ENCODE measurements around the gene DDX23. TPM values are rescaled to one million over a fixed set of nuclear protein-coding genes. Genes with fewer than 3 reads are reported as not detected.

Gene DDX23
- total RNA-seq, 1 donor from 2014 or later = 127 TPM

GRCh38 chr12:48796976-48797375 is 55.0 kb downstream of the DDX23 start:
- H3K4me1 Mint-ChIP-seq (ENCODE audit: low read depth) = peaks cover 5% of the 10 kb centered on the region
- no peak for DNase-seq (ENCODE audit: low spot score)
- H3K4me3 Mint-ChIP-seq = no peak overlapping the region
- no peak overlapping the region for H3K27ac Mint-ChIP-seq
- no peaks in the 10 kb centered on the region for H3K36me3 Mint-ChIP-seq (ENCODE audit: low read depth)
- no peaks in the 10 kb centered on the region for H3K9me3 Mint-ChIP-seq
- intact Hi-C loops (cut with micrococcal nuclease) = loop anchor here (1.0 kb wide), 1 partner anchor 17 kb away; no protein-coding TSS in a partner anchor
- peaks cover 8% of the 10 kb centered on the region for H3K27me3 Mint-ChIP-seq (ENCODE audit: insufficient read depth)

GRCh38 chr12:48795550-48796455 is 56.2 kb downstream of the DDX23 start:
- H3K36me3 Mint-ChIP-seq (ENCODE audit: low read depth) = no peaks in the 10 kb centered on the region
- intact Hi-C loops (cut with micrococcal nuclease) = loop anchor here (1.0 kb wide), 4 partner anchors 43 to 254 kb away; partner anchors contain the start of genes CCNT1 and KANSL2
- H3K27me3 Mint-ChIP-seq (ENCODE audit: insufficient read depth) = peaks cover 10% of the 10 kb centered on the region
- peak; percentile 26 for DNase-seq (ENCODE audit: low spot score)
- H3K9me3 Mint-ChIP-seq = no peaks in the 10 kb centered on the region
- H3K4me3 Mint-ChIP-seq = no peak overlapping the region
- H3K27ac Mint-ChIP-seq = no peak overlapping the region
- peaks cover 5% of the 10 kb centered on the region for H3K4me1 Mint-ChIP-seq (ENCODE audit: low read depth)

GRCh38 chr12:48794870-48795269 is 57.1 kb downstream of the DDX23 start:
- Mint-ChIP-seq H3K4me1 (ENCODE audit: low read depth) (peaks cover 5% of the 10 kb centered on the region), H3K4me3 (no peak overlapping the region), H3K27me3 (ENCODE audit: insufficient read depth) (peaks cover 17% of the 10 kb centered on the region), H3K27ac (no peak overlapping the region), H3K36me3 (ENCODE audit: low read depth) (no peaks in the 10 kb centered on the region), H3K9me3 (no peaks in the 10 kb centered on the region)
- intact Hi-C loops (cut with micrococcal nuclease) = loop anchor here (1.0 kb wide), 4 partner anchors 42 to 253 kb away; partner anchors contain the start of genes CCNT1 and KANSL2
- no peak for DNase-seq (ENCODE audit: low spot score)

GRCh38 chr12:48793696-48794095 is 58.3 kb downstream of the DDX23 start:
- no peak for DNase-seq (ENCODE audit: low spot score)
- H3K27ac Mint-ChIP-seq = no peak overlapping the region
- peaks cover 5% of the 10 kb centered on the region for H3K4me1 Mint-ChIP-seq (ENCODE audit: low read depth)
- H3K4me3 Mint-ChIP-seq = no peak overlapping the region
- H3K36me3 Mint-ChIP-seq (ENCODE audit: low read depth) = no peaks in the 10 kb centered on the region
- peaks cover 22% of the 10 kb centered on the region for H3K27me3 Mint-ChIP-seq (ENCODE audit: insufficient read depth)
- H3K9me3 Mint-ChIP-seq = no peaks in the 10 kb centered on the region
- intact Hi-C loops (cut with micrococcal nuclease) = no loop called here

- Mint-ChIP-seq H3K36me3 (ENCODE audit: low read depth) (no peaks in the 10 kb centered on the region), H3K4me1 (ENCODE audit: low read depth) (no peaks in the 10 kb centered on the region), H3K9me3 (no peaks in the 10 kb centered on the region), H3K27me3 (ENCODE audit: insufficient read depth) (peaks cover 50% of the 10 kb centered on the region), H3K27ac (no peak overlapping the region), H3K4me3 (peak overlapping the region; percentile 43)
- no peak for DNase-seq (ENCODE audit: low spot score)
- intact Hi-C loops (cut with micrococcal nuclease) = no loop called here
Observed at GRCh38 chr12:48789858-48790326, 62.1 kb downstream of the DDX23 start.

GRCh38 chr12:48788854-48789775 is 62.8 kb downstream of the DDX23 start, which contains the start of gene ADCY6:
TSS of gene ADCY6 (minus strand) at chr12:48789089. CDS start at chr12:48783434, 5,655 bp downstream.
- intact Hi-C loops (cut with micrococcal nuclease) = no loop called here
- Mint-ChIP-seq H3K9me3 (no peaks in the 10 kb centered on the region), H3K27ac (no peak within 1 kb of the TSS), H3K36me3 (ENCODE audit: low read depth) (no peaks in the 10 kb centered on the region), H3K4me1 (ENCODE audit: low read depth) (no peaks in the 10 kb centered on the region), H3K27me3 (ENCODE audit: insufficient read depth) (peaks cover 50% of the 10 kb centered on the region), H3K4me3 (peak within 1 kb of the TSS; percentile 58)
- no peak for DNase-seq (ENCODE audit: low spot score)

GRCh38 chr12:48788524-48788853 is 63.5 kb downstream of the DDX23 start:
- Mint-ChIP-seq H3K27me3 (ENCODE audit: insufficient read depth) (peaks cover 49% of the 10 kb centered on the region), H3K4me1 (ENCODE audit: low read depth) (no peaks in the 10 kb centered on the region), H3K4me3 (peak overlapping the region; percentile 58), H3K36me3 (ENCODE audit: low read depth) (no peaks in the 10 kb centered on the region), H3K27ac (no peak overlapping the region), H3K9me3 (no peaks in the 10 kb centered on the region)
- DNase-seq (ENCODE audit: low spot score) = no peak
- intact Hi-C loops (cut with micrococcal nuclease) = no loop called here

GRCh38 chr12:48787791-48788523 is 64.0 kb downstream of the DDX23 start:
- H3K4me1 Mint-ChIP-seq (ENCODE audit: low read depth) = no peaks in the 10 kb centered on the region
- H3K9me3 Mint-ChIP-seq = no peaks in the 10 kb centered on the region
- peaks cover 49% of the 10 kb centered on the region for H3K27me3 Mint-ChIP-seq (ENCODE audit: insufficient read depth)
- no peak for DNase-seq (ENCODE audit: low spot score)
- no peak overlapping the region for H3K27ac Mint-ChIP-seq
- H3K4me3 Mint-ChIP-seq = peak overlapping the region; percentile 43
- H3K36me3 Mint-ChIP-seq (ENCODE audit: low read depth) = no peaks in the 10 kb centered on the region
- intact Hi-C loops (cut with micrococcal nuclease) = no loop called here

GRCh38 chr12:48786591-48787544 is 65.1 kb downstream of the DDX23 start:
- intact Hi-C loops (cut with micrococcal nuclease) = no loop called here
- no peak for DNase-seq (ENCODE audit: low spot score)
- Mint-ChIP-seq H3K9me3 (no peaks in the 10 kb centered on the region), H3K27ac (no peak overlapping the region), H3K4me3 (no peak overlapping the region), H3K4me1 (ENCODE audit: low read depth) (no peaks in the 10 kb centered on the region), H3K27me3 (ENCODE audit: insufficient read depth) (peaks cover 46% of the 10 kb centered on the region), H3K36me3 (ENCODE audit: low read depth) (no peaks in the 10 kb centered on the region)

GRCh38 chr12:48783432-48783831 is 68.5 kb downstream of the DDX23 start:
- H3K27me3 Mint-ChIP-seq (ENCODE audit: insufficient read depth) = peaks cover 34% of the 10 kb centered on the region
- H3K4me1 Mint-ChIP-seq (ENCODE audit: low read depth) = no peaks in the 10 kb centered on the region
- no peak overlapping the region for H3K27ac Mint-ChIP-seq
- no peaks in the 10 kb centered on the region for H3K36me3 Mint-ChIP-seq (ENCODE audit: low read depth)
- H3K9me3 Mint-ChIP-seq = no peaks in the 10 kb centered on the region
- H3K4me3 Mint-ChIP-seq = no peak overlapping the region
- no peak for DNase-seq (ENCODE audit: low spot score)
- intact Hi-C loops (cut with micrococcal nuclease) = no loop called here

GRCh38 chr12:48782457-48783395 is 69.2 kb downstream of the DDX23 start:
- intact Hi-C loops (cut with micrococcal nuclease) = no loop called here
- Mint-ChIP-seq H3K4me1 (ENCODE audit: low read depth) (no peaks in the 10 kb centered on the region), H3K9me3 (no peaks in the 10 kb centered on the region)

More at GRCh38 chr12:48782457-48783395, 69.2 kb downstream of the DDX23 start:
- H3K27me3 Mint-ChIP-seq (ENCODE audit: insufficient read depth) = peaks cover 29% of the 10 kb centered on the region
- no peaks in the 10 kb centered on the region for H3K36me3 Mint-ChIP-seq (ENCODE audit: low read depth)
- DNase-seq (ENCODE audit: low spot score) = no peak
- H3K4me3 Mint-ChIP-seq = no peak overlapping the region
- no peak overlapping the region for H3K27ac Mint-ChIP-seq

Measured in activated T-helper 1 cell treated with anti-CD3 and anti-CD28 coated beads, Interleukin-12 subunit alpha, Interleukin-12 subunit beta, Interleukin-2, Interleukin-4 antibody, amounts not matched to agents 30 ng/mL and 10 ng/mL and 1 ng/mL, durations not matched to agents 14 hours and 24 hours and 36 hours (primary cell).